ENCODE results near the gene KIAA1671.

KIAA1671 gene

GRCh38 chr22:25208743-25209505, 256.4 kb downstream of the KIAA1671 start:
- DNase-seq (ENCODE audit: low read depth), result no peak
- no peak for TF ChIP-seq CTCF (conservative IDR thresholded peaks at IDR 0.05; ENCODE audit: low read length)
- no peak overlapping the region for H3K4me3 ChIP-seq (ENCODE audit: low read length)

GRCh38 chr22:25210793-25211192, 258.3 kb downstream of the KIAA1671 start:
- TF ChIP-seq CTCF (conservative IDR thresholded peaks at IDR 0.05; ENCODE audit: low read length), result no peak
- H3K4me3 ChIP-seq (ENCODE audit: low read length), result no peak overlapping the region
- DNase-seq (ENCODE audit: low read depth), result no peak

- DNase-seq (ENCODE audit: low read depth), result no peak
- H3K4me3 ChIP-seq (ENCODE audit: low read length), result no peak overlapping the region
- TF ChIP-seq CTCF (conservative IDR thresholded peaks at IDR 0.05; ENCODE audit: low read length), result no peak
These were observed 259.8 kb downstream of the KIAA1671 start for GRCh38 chr22:25212337-25212736.

- DNase-seq (ENCODE audit: low read depth), result no peak
- no peak overlapping the region for H3K4me3 ChIP-seq (ENCODE audit: low read length)
- no peak for TF ChIP-seq CTCF (conservative IDR thresholded peaks at IDR 0.05; ENCODE audit: low read length)
These were observed 260.7 kb downstream of the KIAA1671 start for GRCh38 chr22:25213221-25213620.

- DNase-seq (ENCODE audit: low read depth), result no peak
- TF ChIP-seq CTCF (conservative IDR thresholded peaks at IDR 0.05; ENCODE audit: low read length), result no peak
- H3K4me3 ChIP-seq (ENCODE audit: low read length), result no peak overlapping the region
These were observed 263.7 kb downstream of the KIAA1671 start for GRCh38 chr22:25216230-25216629.

- DNase-seq (ENCODE audit: low read depth), result no peak
- no peak for TF ChIP-seq CTCF (conservative IDR thresholded peaks at IDR 0.05; ENCODE audit: low read length)
- no peak within 1 kb of the TSS for H3K4me3 ChIP-seq (ENCODE audit: low read length)
These were observed 266.7 kb downstream of the KIAA1671 start, which contains the start of gene CRYBB2 for GRCh38 chr22:25219211-25219689. Gene CRYBB2, plus strand, starts transcription at chr22:25219639. Its CDS starts 1,791 bp downstream, at chr22:25221430.

- no peak for TF ChIP-seq CTCF (conservative IDR thresholded peaks at IDR 0.05; ENCODE audit: low read length)
- H3K4me3 ChIP-seq (ENCODE audit: low read length), result no peak overlapping the region
- DNase-seq (ENCODE audit: low read depth), result no peak
These were observed 267.5 kb downstream of the KIAA1671 start for GRCh38 chr22:25219948-25220442.
